Measurements from ENCODE around the gene FRMD4B.
A peak's percentile ranks its signal among the peaks of the same experiment; 100 is the strongest.

The FRMD4B gene

DNA sequence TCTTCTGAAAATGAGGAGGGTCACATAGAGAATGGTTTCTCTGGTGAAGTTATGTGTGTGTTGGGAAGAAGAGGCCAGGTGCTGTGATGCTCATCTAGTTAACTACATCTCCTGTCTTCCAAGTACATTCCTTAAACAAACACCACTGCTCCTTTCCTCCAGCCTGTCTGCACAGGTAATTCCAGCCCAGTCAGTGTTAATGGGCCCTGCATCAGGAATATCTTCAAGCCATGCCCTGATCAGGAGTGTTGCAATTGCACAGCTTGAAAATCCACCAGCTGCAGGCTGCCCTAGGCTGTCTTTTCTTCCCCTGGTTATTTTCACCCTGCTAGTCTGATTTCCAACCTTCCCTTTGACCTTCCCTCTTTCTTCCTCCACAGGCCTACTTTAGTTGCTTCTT is 221.6 kb downstream of the FRMD4B start:
- no peaks in the 10 kb centered on the region for H3F3A ChIP-seq (ENCODE audit: insufficient read depth, low read length)
- H3K9me2 ChIP-seq (ENCODE audit: low read depth, low read length) = no peaks in the 10 kb centered on the region
- H3K4me1 ChIP-seq (ENCODE audit: insufficient read depth, low read length, severe bottlenecking) = no peaks in the 10 kb centered on the region
- no peaks in the 10 kb centered on the region for H3K36me3 ChIP-seq (ENCODE audit: insufficient read depth, low read length)
- no peaks in the 10 kb centered on the region for H3K79me2 ChIP-seq (ENCODE audit: insufficient read depth, low read length)
- H3K27ac ChIP-seq (ENCODE audit: low read depth, low read length, poor library complexity, severe bottlenecking) = no peak overlapping the region
- H3K9me3 ChIP-seq (ENCODE audit: low read length) = no peaks in the 10 kb centered on the region
- no peak overlapping the region for H3K9ac ChIP-seq (ENCODE audit: low read length)
- no peak overlapping the region for H2AFZ ChIP-seq (ENCODE audit: low read length)
- H3K4me3 ChIP-seq (ENCODE audit: low read depth, low read length, poor library complexity, severe bottlenecking) = no peak overlapping the region
- H4K20me1 ChIP-seq (ENCODE audit: insufficient read depth, low read length) = no peaks in the 10 kb centered on the region
- no peak overlapping the region for H3K4me2 ChIP-seq (ENCODE audit: low read length)
- no peaks in the 10 kb centered on the region for H3K27me3 ChIP-seq (ENCODE audit: insufficient read depth, low read length)
- TF ChIP-seq EZH2 (IDR thresholded peaks at IDR 0.05; ENCODE audit: borderline replicate concordance, low read length) = no peak
- TF ChIP-seq, protein P1, sequence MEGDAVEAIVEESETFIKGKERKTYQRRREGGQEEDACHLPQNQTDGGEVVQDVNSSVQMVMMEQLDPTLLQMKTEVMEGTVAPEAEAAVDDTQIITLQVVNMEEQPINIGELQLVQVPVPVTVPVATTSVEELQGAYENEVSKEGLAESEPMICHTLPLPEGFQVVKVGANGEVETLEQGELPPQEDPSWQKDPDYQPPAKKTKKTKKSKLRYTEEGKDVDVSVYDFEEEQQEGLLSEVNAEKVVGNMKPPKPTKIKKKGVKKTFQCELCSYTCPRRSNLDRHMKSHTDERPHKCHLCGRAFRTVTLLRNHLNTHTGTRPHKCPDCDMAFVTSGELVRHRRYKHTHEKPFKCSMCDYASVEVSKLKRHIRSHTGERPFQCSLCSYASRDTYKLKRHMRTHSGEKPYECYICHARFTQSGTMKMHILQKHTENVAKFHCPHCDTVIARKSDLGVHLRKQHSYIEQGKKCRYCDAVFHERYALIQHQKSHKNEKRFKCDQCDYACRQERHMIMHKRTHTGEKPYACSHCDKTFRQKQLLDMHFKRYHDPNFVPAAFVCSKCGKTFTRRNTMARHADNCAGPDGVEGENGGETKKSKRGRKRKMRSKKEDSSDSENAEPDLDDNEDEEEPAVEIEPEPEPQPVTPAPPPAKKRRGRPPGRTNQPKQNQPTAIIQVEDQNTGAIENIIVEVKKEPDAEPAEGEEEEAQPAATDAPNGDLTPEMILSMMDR (IDR thresholded peaks at IDR 0.05; ENCODE audit: low read length) = no peak

- Histone ChIP-seq H3K9ac (ENCODE audit: low read length) (no peak overlapping the region), H2AFZ (ENCODE audit: low read length) (no peak overlapping the region), H3K9me2 (ENCODE audit: low read depth, low read length) (no peaks in the 10 kb centered on the region), H3K36me3 (ENCODE audit: insufficient read depth, low read length) (no peaks in the 10 kb centered on the region), H3K4me3 (ENCODE audit: low read depth, low read length, poor library complexity, severe bottlenecking) (no peak overlapping the region), H3K79me2 (ENCODE audit: insufficient read depth, low read length) (no peaks in the 10 kb centered on the region), H4K20me1 (ENCODE audit: insufficient read depth, low read length) (no peaks in the 10 kb centered on the region), H3K27ac (ENCODE audit: low read depth, low read length, poor library complexity, severe bottlenecking) (no peak overlapping the region), H3K9me3 (ENCODE audit: low read length) (no peaks in the 10 kb centered on the region), H3F3A (ENCODE audit: insufficient read depth, low read length) (no peaks in the 10 kb centered on the region), H3K4me1 (ENCODE audit: insufficient read depth, low read length, severe bottlenecking) (no peaks in the 10 kb centered on the region), H3K4me2 (ENCODE audit: low read length) (no peak overlapping the region), H3K27me3 (ENCODE audit: insufficient read depth, low read length) (no peaks in the 10 kb centered on the region)
- TF ChIP-seq, protein P1 (IDR thresholded peaks at IDR 0.05; ENCODE audit: low read length) = no peak
Measured at GRCh38 chr3:69162308-69162980, 223.4 kb downstream of the FRMD4B start.

- no peaks in the 10 kb centered on the region for H3K9me3 ChIP-seq (ENCODE audit: low read length)
- no peaks in the 10 kb centered on the region for H3K79me2 ChIP-seq (ENCODE audit: insufficient read depth, low read length)
- no peak overlapping the region for H3K4me2 ChIP-seq (ENCODE audit: low read length)
- H3K4me3 ChIP-seq (ENCODE audit: low read depth, low read length, poor library complexity, severe bottlenecking) = no peak overlapping the region
- no peak for TF ChIP-seq EZH2 (IDR thresholded peaks at IDR 0.05; ENCODE audit: borderline replicate concordance, low read length)
- TF ChIP-seq, protein P1 (IDR thresholded peaks at IDR 0.05; ENCODE audit: low read length) = peak; percentile 93
- no peak overlapping the region for H3K27ac ChIP-seq (ENCODE audit: low read depth, low read length, poor library complexity, severe bottlenecking)
- H2AFZ ChIP-seq (ENCODE audit: low read length) = no peak overlapping the region
- no peak overlapping the region for H3K9ac ChIP-seq (ENCODE audit: low read length)
- no peaks in the 10 kb centered on the region for H3K27me3 ChIP-seq (ENCODE audit: insufficient read depth, low read length)
- H3F3A ChIP-seq (ENCODE audit: insufficient read depth, low read length) = no peaks in the 10 kb centered on the region
- H4K20me1 ChIP-seq (ENCODE audit: insufficient read depth, low read length) = no peaks in the 10 kb centered on the region
- no peaks in the 10 kb centered on the region for H3K36me3 ChIP-seq (ENCODE audit: insufficient read depth, low read length)
- no peaks in the 10 kb centered on the region for H3K4me1 ChIP-seq (ENCODE audit: insufficient read depth, low read length, severe bottlenecking)
- no peaks in the 10 kb centered on the region for H3K9me2 ChIP-seq (ENCODE audit: low read depth, low read length)
Measured at GRCh38 chr3:69161587-69162307, 224.1 kb downstream of the FRMD4B start.

Measured in OCI-LY1 (cell line).